Ureter (tissue), 1 donor: ENCODE measurements around the gene KDF1. TPM values are rescaled to one million over a fixed set of nuclear protein-coding genes. Genes with fewer than 3 reads are reported as not detected.

Source experiments
- DNase-seq: peaks from one replicate; pipeline ENCODE4 v3.0.0-alpha.2; 2020; ENCODE audit warnings: low spot score
- total RNA-seq: library from RNA; stranded (reverse); gene quantifications from one replicate; pipeline ENCODE4 v1.2.4, GENCODE V29; 2023
- donor health status: DM: yes; HTN: yes; CAD: no.

The KDF1 gene
- 15.7 TPM for total RNA-seq

GRCh38 chr1:26959722-26960624 lies at the start of gene KDF1:
KDF1 (minus strand) TSS chr1:26960468; CDS start chr1:26952380, 8,088 bp downstream.
- peak; percentile 76 for DNase-seq

GRCh38 chr1:27009601-27010197 lies 49.4 kb upstream of the KDF1 start:
- DNase-seq: no peak

- DNase-seq: no peak
Observed at GRCh38 chr1:27007909-27008582, 47.8 kb upstream of the KDF1 start.

- no peak for DNase-seq
Observed at GRCh38 chr1:27006683-27007082, 46.4 kb upstream of the KDF1 start.

GRCh38 chr1:27005648-27006496 lies 45.6 kb upstream of the KDF1 start:
- DNase-seq: no peak

GRCh38 chr1:27005166-27005530 lies 44.9 kb upstream of the KDF1 start:
- no peak for DNase-seq

- DNase-seq: no peak
Observed at GRCh38 chr1:27004471-27005165, 44.4 kb upstream of the KDF1 start.

- DNase-seq: no peak
Observed at GRCh38 chr1:27003745-27004470, 43.6 kb upstream of the KDF1 start.

- no peak for DNase-seq
Observed at GRCh38 chr1:27001570-27002360, 41.5 kb upstream of the KDF1 start.

- DNase-seq: no peak
Observed at GRCh38 chr1:27000817-27001460, 40.7 kb upstream of the KDF1 start.

GRCh38 chr1:27000090-27000816 lies 40.0 kb upstream of the KDF1 start:
- DNase-seq: no peak

GRCh38 chr1:26999440-26999987 lies 39.2 kb upstream of the KDF1 start:
- DNase-seq: peak; percentile 82

GRCh38 chr1:26998429-26999300 lies 38.4 kb upstream of the KDF1 start:
- no peak for DNase-seq

GRCh38 chr1:26996665-26997064 lies 36.4 kb upstream of the KDF1 start:
- no peak for DNase-seq

- DNase-seq: no peak
Observed at GRCh38 chr1:26996024-26996423, 35.8 kb upstream of the KDF1 start.

GRCh38 chr1:26994787-26995517 lies 34.7 kb upstream of the KDF1 start:
- no peak for DNase-seq
